HepG2 (cell line): ENCODE results near the gene SLCO4A1. TPM values are rescaled to one million over a fixed set of nuclear protein-coding genes. Genes with fewer than 3 reads are reported as not detected.

ENCODE experiments used
- ATAC-seq: fragments of 200-7000 bp; cut with Tn5 transposase; 3 replicates; pipeline ENCODE4 v1.9.1; 2020; ENCODE audit warnings: mild to moderate bottlenecking, moderate library complexity
- BruUV-seq: library from RNA; stranded (reverse); fragments of 400-500 nt; replicated peaks from 2 replicates; lab custom pipeline; 2021; lab: Mats Ljungman, UMichigan
- CTCF ChIA-PET: fragments of 300-600 bp; formaldehyde crosslinking; extraction: SDS; loops from one replicate; lab custom pipeline; 2021; ENCODE audit warnings: low total read pairs, inconsistent platforms, low intra/inter-chr PET ratio; lab: Yijun Ruan, JAX
- POLR2A ChIA-PET: fragments of 350-600 bp; sonication (Branson Sonifier 250); formaldehyde crosslinking; loops from one replicate; lab custom pipeline; 2020; ENCODE audit warnings: antibody characterized with exemption, inconsistent platforms; lab: Yijun Ruan, JAX
- DNase-seq: peaks from one replicate; pipeline ENCODE4 v3.0.0-alpha.2; 2015; ENCODE audit warnings: low spot score
- FAIRE-seq: peaks from 3 replicates; lab custom pipeline; 2011; peaks lifted over from hg19 to GRCh38; lab: Jason Lieb, UNC
- H2AFZ ChIP-seq: one replicate; pipeline ENCODE4 v1.6.1; 2011; ENCODE audit warnings: low read length, inconsistent platforms
- H3K27ac ChIP-seq: fragments of 300-600 bp; 3 replicates; pipeline ENCODE4 v1.8.0; 2011; ENCODE audit warnings: mixed run types, mild to moderate bottlenecking, mixed read lengths, low read length, inconsistent platforms; ENCODE audit not compliant: insufficient read depth; ENCODE audit errors: extremely low read length
- H3K27me3 ChIP-seq, 2 experiments: fragments of 200-600 bp in 1 of 2; 2 replicates in 1 of 2; 3 replicates in 1 of 2; pipeline versions ENCODE4 v1.6.0 to v1.8.0; 2011; ENCODE audit warnings: low read length in 2 of 2, mild to moderate bottlenecking in 2 of 2, moderate library complexity in 2 of 2, inconsistent platforms in 1 of 2; ENCODE audit not compliant: insufficient read depth in 2 of 2, control insufficient read depth in 1 of 2
- H3K36me3 ChIP-seq, 2 experiments: fragments of 200-600 bp in 1 of 2; replicated peaks in 1 of 2; 2 replicates in 1 of 2; 3 replicates in 1 of 2; pipeline versions ENCODE4 v1.5.1 to v1.8.0; 2011; ENCODE audit warnings: low read length in 2 of 2, inconsistent platforms in 1 of 2; ENCODE audit not compliant: insufficient read depth in 2 of 2, control insufficient read depth in 1 of 2
- H3K4me1 ChIP-seq: 2 replicates; pipeline ENCODE4 v1.5.1; 2012; ENCODE audit warnings: low read length, inconsistent platforms; ENCODE audit not compliant: insufficient read depth
- H3K4me2 ChIP-seq: 2 replicates; pipeline ENCODE4 v1.6.0; 2011; ENCODE audit warnings: low read depth, low read length, inconsistent platforms
- H3K4me3 ChIP-seq, 3 experiments: fragments of 200-600 bp in 1 of 3; sonication (generic), shearing (Covaris generic) in 1 of 3; replicated peaks in 1 of 3; 2 replicates each; pipeline ENCODE4 v1.5.1; 2011 to 2016; ENCODE audit warnings: low read length in 3 of 3, inconsistent platforms in 2 of 3, low read depth in 2 of 3, mild to moderate bottlenecking in 2 of 3, control low read depth in 1 of 3, mixed read lengths in 1 of 3; ENCODE audit not compliant: insufficient read depth in 1 of 3
- H3K79me2 ChIP-seq: one replicate; pipeline ENCODE4 v1.6.1; 2011; ENCODE audit warnings: low read length, inconsistent platforms; ENCODE audit not compliant: insufficient read depth
- H3K9ac ChIP-seq: 2 replicates; pipeline ENCODE4 v1.6.0; 2011; ENCODE audit warnings: mild to moderate bottlenecking, low read depth, low read length, inconsistent platforms; ENCODE audit not compliant: insufficient read depth
- H3K9me3 ChIP-seq: 2 replicates; pipeline ENCODE4 v1.5.1; 2012; ENCODE audit warnings: mild to moderate bottlenecking, low read length
- H4K20me1 ChIP-seq: 2 replicates; pipeline ENCODE4 v1.6.0; 2011; ENCODE audit warnings: inconsistent platforms, mild to moderate bottlenecking, low read length, moderate library complexity; ENCODE audit not compliant: insufficient read depth
- CTCF ChIP-seq: sonication (generic); formaldehyde crosslinking; IDR thresholded peaks from 2 replicates; pipeline ENCODE4 v1.5.0; 2020; ENCODE audit warnings: mild to moderate bottlenecking, missing genetic modification reagents, moderate library complexity
- FOSL1 ChIP-seq: sonication (generic); formaldehyde crosslinking; IDR thresholded peaks from 2 replicates; pipeline ENCODE4 v1.9.0; 2021; ENCODE audit warnings: missing genetic modification reagents, borderline replicate concordance
- LRRFIP1 ChIP-seq: sonication (generic); formaldehyde crosslinking; conservative IDR thresholded peaks from 2 replicates; pipeline ENCODE4 v1.4.0; 2020; ENCODE audit warnings: missing genetic modification reagents
- NCOR1 ChIP-seq: fragments of 200-600 bp; sonication (generic); IDR thresholded peaks from 2 replicates; pipeline ENCODE4 v1.7.0; 2017; ENCODE audit warnings: antibody characterized with exemption, low read length, borderline replicate concordance
- NFE2 ChIP-seq: sonication (generic); formaldehyde crosslinking; IDR thresholded peaks from 2 replicates; pipeline ENCODE4 v1.4.0; 2020; ENCODE audit warnings: missing genetic modification reagents
- NR2F1 ChIP-seq, 2 experiments: fragments of 450-650 bp in 1 of 2; formaldehyde crosslinking in 1 of 2; IDR thresholded peaks; 2 replicates each; pipeline versions ENCODE4 v1.5.0 to v1.6.1; 2016 to 2020; ENCODE audit warnings: mild to moderate bottlenecking in 1 of 2, missing compliant biosample characterization in 1 of 2, missing genetic modification reagents in 1 of 2, moderate library complexity in 1 of 2
- PHF21A ChIP-seq: sonication (generic); formaldehyde crosslinking; IDR thresholded peaks from 2 replicates; pipeline ENCODE4 v1.5.0; 2020; ENCODE audit warnings: mild to moderate bottlenecking, missing genetic modification reagents
- SETDB1 ChIP-seq: sonication (generic); formaldehyde crosslinking; IDR thresholded peaks from 2 replicates; pipeline ENCODE4 v1.5.1; 2020; ENCODE audit warnings: missing genetic modification reagents, mild to moderate bottlenecking, borderline replicate concordance
- SIX1 ChIP-seq: sonication (generic); formaldehyde crosslinking; IDR thresholded peaks from 2 replicates; pipeline ENCODE4 v1.4.0; 2020; ENCODE audit warnings: missing genetic modification reagents, borderline replicate concordance
- ZGPAT ChIP-seq: IDR thresholded peaks from 2 replicates; pipeline ENCODE4 v1.6.1; 2016; ENCODE audit warnings: mild to moderate bottlenecking
- ZMYM4 ChIP-seq: sonication (generic); formaldehyde crosslinking; IDR thresholded peaks from 2 replicates; pipeline ENCODE4 v1.8.1; 2023; ENCODE audit warnings: mild to moderate bottlenecking, missing genetic modification reagents
- ZNF256 ChIP-seq: sonication (generic); formaldehyde crosslinking; conservative IDR thresholded peaks from 2 replicates; pipeline ENCODE4 v1.4.0; 2020; ENCODE audit warnings: missing genetic modification reagents
- ZNF264 ChIP-seq: sonication (generic); formaldehyde crosslinking; IDR thresholded peaks from 2 replicates; pipeline ENCODE4 v1.4.0; 2020; ENCODE audit warnings: missing genetic modification reagents
- ZNF746 ChIP-seq: sonication (generic); formaldehyde crosslinking; IDR thresholded peaks from 2 replicates; pipeline ENCODE4 v1.8.0; 2022; ENCODE audit warnings: mild to moderate bottlenecking, missing genetic modification reagents
- ZNF800 ChIP-seq: sonication (generic); formaldehyde crosslinking; IDR thresholded peaks from 2 replicates; pipeline ENCODE4 v1.4.0; 2020; ENCODE audit warnings: missing genetic modification reagents
- ZNF891 ChIP-seq: sonication (generic); formaldehyde crosslinking; IDR thresholded peaks from 2 replicates; pipeline ENCODE4 v1.5.0; 2020; ENCODE audit warnings: mild to moderate bottlenecking, missing genetic modification reagents
- WGBS: methylation state at CpG from one replicate; pipeline ENCODE4 v1.1.6; 2017; ENCODE audit warnings: low lambda C conversion rate; 5-methylcytosine and 5-hydroxymethylcytosine counted together
- in situ Hi-C: cut with HindIII; loops from 2 replicates; pipeline ENCODE4 v1.10.0; 2017; ENCODE audit warnings: low pct_unique_long_range_greater_than_20kb; ENCODE audit not compliant: extremely low pct_ligation_motif_present
- intact Hi-C: fragments of 100-400 bp; cut with micrococcal nuclease; formaldehyde crosslinking; loops from one replicate; pipeline ENCODE4 v1.10.0; 2022; ENCODE audit not compliant: unreplicated experiment
- polyA plus RNA-seq, 8 experiments: library from polyadenylated mRNA; depleted of rRNA in 3 of 8; stranded (reverse) in 7 of 8; unstranded in 1 of 8; fragments of >200 nt; fragmentation: Illumina TruSeq in 4 of 8; extraction: Trizol in 4 of 8; gene quantifications; 2 replicates each; pipeline versions ENCODE4 v1.2.1 to v1.2.3, GENCODE V29; 2011 to 2016; ENCODE audit warnings: low read depth in 4 of 8, missing spikeins in 1 of 8, mixed read lengths in 1 of 8; ENCODE audit not compliant: insufficient read depth in 1 of 8
- total RNA-seq, 5 experiments: library from RNA; depleted of rRNA; stranded (reverse); fragments of >200 nt; fragmentation: Illumina TruSeq; extraction: Trizol; gene quantifications; 2 replicates each; pipeline ENCODE4 v1.2.3, GENCODE V29; 2016; ENCODE audit warnings: low read depth in 1 of 5

Gene SLCO4A1
- total and polyA plus RNA-seq, 2 of the 13 experiments (the other 11 are each of a cell fraction or from before 2014, with no cell fraction given), result 55.5 to 112 TPM

- in situ Hi-C loops, result no loop called here
- Histone ChIP-seq H3K79me2 (no peaks in the 10 kb centered on the region), H3K4me3 (no peak overlapping the region), H4K20me1 (no peaks in the 10 kb centered on the region; the same call in 1 of the 2 replicates), H3K36me3 (no peaks in the 10 kb centered on the region), H3K4me2 (no peak overlapping the region), H3K27ac (no peak overlapping the region), H3K9me3 (peaks cover 5% of the 10 kb centered on the region; the same call in 1 of the 2 replicates), H3K4me1 (no peaks in the 10 kb centered on the region), H2AFZ (no peak overlapping the region), H3K9ac (no peak overlapping the region), H3K27me3 (peaks cover 47 to 89% of the 10 kb centered on the region in 2 experiments)
- DNase-seq (no peak), FAIRE-seq (no peak), ATAC-seq (no peak)
- WGBS, result 20% methylated on average over 23 of the region's 30 CpGs
- ChIA-PET CTCF (no interaction called here), POLR2A (no interaction called here)
- no TSS peak for BruUV-seq
- intact Hi-C loops, result no loop called here
- TF ChIP-seq PHF21A (no peak), ZNF256 (CRISPR knock-in tag) (no peak), SETDB1 (CRISPR knock-in tag) (no peak), CTCF (no peak), FOSL1 (CRISPR knock-in tag) (no peak), NFE2 (CRISPR knock-in tag) (no peak), ZNF264 (CRISPR knock-in tag) (no peak), NR2F1 (CRISPR knock-in tag; IDR thresholded peaks at IDR 0.05) (no peak), ZNF800 (CRISPR knock-in tag) (no peak), LRRFIP1 (CRISPR knock-in tag) (no peak), ZMYM4 (CRISPR knock-in tag) (no peak), SIX1 (CRISPR knock-in tag) (no peak), ZNF746 (no peak), NCOR1 (no peak), ZNF891 (CRISPR knock-in tag) (no peak), ZGPAT (CRISPR knock-in tag) (no peak)
Observed at GRCh38 chr20:62716198-62716940, 74.1 kb downstream of the SLCO4A1 start.
